Measurements from ENCODE around the gene STMN1.

The STMN1 gene

DNA sequence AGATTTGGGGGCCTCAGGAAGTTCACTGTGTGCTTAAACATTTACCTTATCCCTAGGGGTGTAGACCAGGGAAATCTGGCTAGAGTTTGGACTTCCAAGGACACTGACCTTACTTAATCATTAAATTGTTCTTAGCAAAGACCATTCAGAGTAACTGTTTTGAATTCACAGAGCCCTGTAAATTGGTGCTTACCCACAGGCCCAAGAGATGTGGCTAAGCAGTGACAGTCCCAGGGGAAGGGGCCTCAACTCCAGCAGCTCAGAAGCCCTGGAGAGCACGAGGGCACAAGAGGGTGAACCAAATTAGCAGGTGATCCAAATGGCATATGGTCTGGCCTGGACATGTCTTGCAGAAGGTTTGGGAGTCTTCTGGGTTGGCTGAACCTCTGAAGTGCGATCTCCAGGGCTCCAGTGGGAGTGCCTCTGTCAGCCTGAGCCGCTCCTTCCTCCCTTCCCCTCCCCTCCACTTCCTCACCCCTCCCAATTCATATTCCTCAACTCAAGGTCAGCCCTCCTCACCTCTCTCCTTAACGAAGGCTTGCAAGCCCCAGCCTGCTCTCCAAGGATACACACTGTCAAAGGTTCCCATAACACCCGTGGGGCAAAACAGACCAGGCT is 35.0 kb downstream of the STMN1 start:
- Histone ChIP-seq H3K4me3 (ENCODE audit: low read depth in 1 of 2, low read length in 1 of 2) (no peak overlapping the region), H3K36me3 (no peaks in the 10 kb centered on the region), H3K4me1 (ENCODE audit: control insufficient read depth in 1 of 2, insufficient read depth in 1 of 2, low read depth in 1 of 2, low read length in 1 of 2) (peaks cover 59 to 63% of the 10 kb centered on the region in 2 experiments), H3K9me3 (no peaks in the 10 kb centered on the region), H3K27me3 (no peaks in the 10 kb centered on the region), H3K27ac (no peak overlapping the region)
- TF ChIP-seq, protein P1, sequence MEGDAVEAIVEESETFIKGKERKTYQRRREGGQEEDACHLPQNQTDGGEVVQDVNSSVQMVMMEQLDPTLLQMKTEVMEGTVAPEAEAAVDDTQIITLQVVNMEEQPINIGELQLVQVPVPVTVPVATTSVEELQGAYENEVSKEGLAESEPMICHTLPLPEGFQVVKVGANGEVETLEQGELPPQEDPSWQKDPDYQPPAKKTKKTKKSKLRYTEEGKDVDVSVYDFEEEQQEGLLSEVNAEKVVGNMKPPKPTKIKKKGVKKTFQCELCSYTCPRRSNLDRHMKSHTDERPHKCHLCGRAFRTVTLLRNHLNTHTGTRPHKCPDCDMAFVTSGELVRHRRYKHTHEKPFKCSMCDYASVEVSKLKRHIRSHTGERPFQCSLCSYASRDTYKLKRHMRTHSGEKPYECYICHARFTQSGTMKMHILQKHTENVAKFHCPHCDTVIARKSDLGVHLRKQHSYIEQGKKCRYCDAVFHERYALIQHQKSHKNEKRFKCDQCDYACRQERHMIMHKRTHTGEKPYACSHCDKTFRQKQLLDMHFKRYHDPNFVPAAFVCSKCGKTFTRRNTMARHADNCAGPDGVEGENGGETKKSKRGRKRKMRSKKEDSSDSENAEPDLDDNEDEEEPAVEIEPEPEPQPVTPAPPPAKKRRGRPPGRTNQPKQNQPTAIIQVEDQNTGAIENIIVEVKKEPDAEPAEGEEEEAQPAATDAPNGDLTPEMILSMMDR (IDR thresholded peaks at IDR 0.05), result no peak

DNA sequence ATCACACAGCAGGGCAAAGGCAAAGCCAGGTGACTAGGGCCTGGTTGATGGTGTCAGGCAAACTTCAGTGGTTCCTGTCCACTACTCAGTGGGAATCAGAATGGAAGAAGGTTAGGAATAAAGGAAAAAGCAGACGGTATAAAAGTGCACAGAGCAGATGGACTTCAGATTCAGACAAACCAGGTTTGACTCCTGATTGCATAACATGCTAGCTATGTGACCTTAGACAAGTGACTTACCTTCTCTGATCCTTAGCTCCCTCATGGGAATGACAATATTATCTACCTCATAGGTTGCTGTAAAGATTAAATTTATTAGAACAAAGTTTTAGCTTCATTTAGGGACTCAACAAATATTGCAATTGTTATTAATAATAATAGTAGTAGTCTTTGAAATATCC is 35.6 kb downstream of the STMN1 start:
- no peak overlapping the region for H3K27ac ChIP-seq
- H3K36me3 ChIP-seq, result no peaks in the 10 kb centered on the region
- H3K9me3 ChIP-seq, result no peaks in the 10 kb centered on the region
- H3K4me1 ChIP-seq (ENCODE audit: control insufficient read depth in 1 of 2, insufficient read depth in 1 of 2, low read depth in 1 of 2, low read length in 1 of 2), result peaks cover 54 to 57% of the 10 kb centered on the region in 2 experiments
- H3K4me3 ChIP-seq (ENCODE audit: low read depth in 1 of 2, low read length in 1 of 2), result no peak overlapping the region
- TF ChIP-seq, protein P1 (IDR thresholded peaks at IDR 0.05), result no peak
- H3K27me3 ChIP-seq, result no peaks in the 10 kb centered on the region

DNA sequence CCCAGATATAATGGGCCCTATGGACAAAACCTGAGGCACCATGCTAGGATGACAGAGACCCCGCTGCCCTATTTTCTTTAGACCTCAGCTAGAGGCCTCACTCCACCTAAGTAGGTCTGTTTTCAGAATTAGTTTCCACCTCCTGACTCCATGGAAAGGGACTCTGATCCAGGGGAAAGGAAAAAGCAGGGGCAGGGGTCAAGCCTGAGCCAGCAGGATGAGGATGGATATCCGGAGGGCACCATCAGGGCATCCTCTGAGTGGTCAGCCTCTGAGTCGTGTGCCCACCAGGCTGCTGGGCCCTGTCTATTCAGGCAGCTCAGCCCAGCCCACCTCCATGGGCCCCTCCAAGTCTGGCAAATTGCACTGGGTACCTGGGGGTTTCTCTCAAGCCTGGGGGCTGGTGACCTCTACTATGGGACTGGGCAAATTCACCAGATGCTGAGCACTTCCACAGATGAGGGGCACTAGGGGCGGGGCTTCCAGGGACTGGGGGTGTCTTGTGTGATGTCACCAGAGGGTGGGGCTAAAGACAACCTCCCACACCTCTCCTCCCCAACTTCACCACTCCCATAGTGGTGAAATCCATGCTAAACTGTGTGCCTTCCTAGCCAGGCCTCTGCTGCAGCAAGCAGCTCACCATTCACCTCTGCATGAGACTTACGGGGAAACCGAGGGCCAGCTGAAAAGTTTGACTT is 36.2 kb downstream of the STMN1 start:
- TF ChIP-seq, protein P1 (IDR thresholded peaks at IDR 0.05), result no peak
- Histone ChIP-seq H3K27me3 (no peaks in the 10 kb centered on the region), H3K27ac (no peak overlapping the region), H3K4me1 (ENCODE audit: control insufficient read depth in 1 of 2, insufficient read depth in 1 of 2, low read depth in 1 of 2, low read length in 1 of 2) (peaks cover 52 to 53% of the 10 kb centered on the region in 2 experiments), H3K9me3 (no peaks in the 10 kb centered on the region), H3K4me3 (ENCODE audit: low read depth in 1 of 2, low read length in 1 of 2) (no peak overlapping the region), H3K36me3 (no peaks in the 10 kb centered on the region)

DNA sequence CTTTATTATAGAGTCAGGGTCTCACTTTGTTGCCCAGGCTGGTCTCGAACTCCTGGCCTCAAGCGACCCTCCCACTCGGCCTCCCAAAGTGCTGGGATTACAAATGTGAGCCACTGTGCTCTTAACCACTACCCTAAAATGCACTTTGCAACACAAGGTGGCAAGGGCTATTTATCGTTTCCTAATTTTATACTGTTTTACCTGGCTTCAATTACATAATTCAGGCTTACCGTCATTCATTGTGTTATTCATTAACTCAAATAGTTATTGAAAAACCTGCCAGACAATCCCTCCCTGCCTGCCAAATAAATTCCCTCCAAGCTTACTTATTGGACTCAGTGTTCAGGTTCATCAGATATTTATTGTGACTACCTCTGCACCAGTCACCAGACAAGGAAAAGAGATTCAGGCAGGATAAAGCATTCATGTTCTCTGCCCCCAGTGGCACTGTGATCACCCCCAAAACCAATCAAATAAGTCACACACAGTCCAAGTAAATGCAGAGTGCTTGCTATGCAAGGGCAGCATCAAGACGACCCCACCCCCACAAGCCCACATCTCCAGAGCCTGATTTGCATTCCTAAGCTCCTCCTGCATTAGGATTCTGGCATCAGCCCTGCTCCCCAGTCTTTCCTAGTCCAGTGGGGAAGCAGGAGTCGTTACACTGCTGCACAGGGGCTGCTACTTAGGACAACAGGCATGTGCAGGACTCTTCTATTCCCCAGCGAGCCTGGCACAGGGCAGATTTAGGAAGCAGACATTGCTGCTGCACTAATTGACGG is 38.8 kb downstream of the STMN1 start:
- TF ChIP-seq, protein P1 (IDR thresholded peaks at IDR 0.05), result no peak
- Histone ChIP-seq H3K4me1 (ENCODE audit: control insufficient read depth in 1 of 2, insufficient read depth in 1 of 2, low read depth in 1 of 2, low read length in 1 of 2) (peaks cover 30 to 34% of the 10 kb centered on the region in 2 experiments), H3K9me3 (no peaks in the 10 kb centered on the region), H3K4me3 (ENCODE audit: low read depth in 1 of 2, low read length in 1 of 2) (no peak overlapping the region), H3K36me3 (peaks cover 9% of the 10 kb centered on the region), H3K27me3 (no peaks in the 10 kb centered on the region), H3K27ac (no peak overlapping the region)

DNA sequence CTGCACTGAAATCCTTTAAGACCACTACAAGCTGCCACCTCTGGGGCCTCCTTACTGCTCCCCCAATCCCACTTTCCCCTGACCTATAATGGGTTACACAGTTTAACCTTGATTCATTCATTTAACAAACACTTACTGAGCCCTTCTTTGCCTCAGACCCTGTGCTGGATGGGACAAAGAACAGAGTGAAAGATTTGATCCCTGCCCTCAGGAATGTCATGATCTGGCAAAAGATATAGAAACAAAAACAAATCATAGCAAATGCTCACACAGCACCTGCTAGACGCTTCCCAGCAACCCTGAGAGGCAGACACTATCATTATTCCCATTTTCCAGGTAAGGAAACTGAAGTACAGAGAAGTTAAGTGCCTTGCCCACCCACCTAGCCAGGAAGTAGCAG is 39.9 kb downstream of the STMN1 start:
- no peaks in the 10 kb centered on the region for H3K9me3 ChIP-seq
- H3K4me3 ChIP-seq (ENCODE audit: low read depth in 1 of 2, low read length in 1 of 2), result no peak overlapping the region
- H3K27ac ChIP-seq, result no peak overlapping the region
- H3K4me1 ChIP-seq (ENCODE audit: control insufficient read depth in 1 of 2, insufficient read depth in 1 of 2, low read depth in 1 of 2, low read length in 1 of 2), result peaks cover 31 to 39% of the 10 kb centered on the region in 2 experiments
- no peaks in the 10 kb centered on the region for H3K27me3 ChIP-seq
- peaks cover 11% of the 10 kb centered on the region for H3K36me3 ChIP-seq
- TF ChIP-seq, protein P1 (IDR thresholded peaks at IDR 0.05), result no peak

Measured in neutrophil (primary cell).